Left ventricle myocardium inferior (tissue), 1 donor: Measurements from ENCODE around the gene LHFPL5. TPM values are rescaled to one million over a fixed set of nuclear protein-coding genes. Genes with fewer than 3 reads are reported as not detected.

Experiments used
- DNase-seq: peaks from one replicate; pipeline ENCODE4 v3.0.0-alpha.2; 2020
- H3K27ac ChIP-seq: fragments of 200-600 bp; replicated peaks from 2 replicates; pipeline ENCODE4 v1.8.0; 2021
- H3K27me3 ChIP-seq: fragments of 200-600 bp; 2 replicates; pipeline ENCODE4 v1.8.0; 2021; ENCODE audit warnings: low read depth
- H3K36me3 ChIP-seq: fragments of 200-600 bp; 2 replicates; pipeline ENCODE4 v1.8.0; 2021
- H3K4me1 ChIP-seq: fragments of 200-600 bp; 2 replicates; pipeline ENCODE4 v1.8.0; 2021
- H3K4me3 ChIP-seq: fragments of 200-600 bp; 2 replicates; pipeline ENCODE4 v1.8.0; 2021; ENCODE audit warnings: mild to moderate bottlenecking, moderate library complexity
- H3K9me3 ChIP-seq: fragments of 200-600 bp; replicated peaks from 2 replicates; pipeline ENCODE4 v1.8.0; 2021
- intact Hi-C: fragments of 100-400 bp; cut with micrococcal nuclease; formaldehyde crosslinking; loops from one replicate; pipeline ENCODE4 v1.11.0; 2022
- total RNA-seq: library from RNA; stranded (reverse); fragmentation: NEBNext Ultra II Directional; extraction: Animal tissue kit (Norgen Biotek cat#: 25700); gene quantifications from one replicate; pipeline ENCODE4 v1.2.1, GENCODE V29; 2021
- TF ChIP-seq, protein P1 (sequence below): fragments of 200-600 bp; IDR thresholded peaks from 2 replicates; pipeline ENCODE4 v1.8.0; 2021; ENCODE audit warnings: antibody characterized with exemption, mild to moderate bottlenecking, borderline replicate concordance
- donor health status: DM: no; HTN: yes; CAD: no; lungs with severe emphysema.

The LHFPL5 gene
- total RNA-seq, 1 donor from 2014 or later = not detected

DNA sequence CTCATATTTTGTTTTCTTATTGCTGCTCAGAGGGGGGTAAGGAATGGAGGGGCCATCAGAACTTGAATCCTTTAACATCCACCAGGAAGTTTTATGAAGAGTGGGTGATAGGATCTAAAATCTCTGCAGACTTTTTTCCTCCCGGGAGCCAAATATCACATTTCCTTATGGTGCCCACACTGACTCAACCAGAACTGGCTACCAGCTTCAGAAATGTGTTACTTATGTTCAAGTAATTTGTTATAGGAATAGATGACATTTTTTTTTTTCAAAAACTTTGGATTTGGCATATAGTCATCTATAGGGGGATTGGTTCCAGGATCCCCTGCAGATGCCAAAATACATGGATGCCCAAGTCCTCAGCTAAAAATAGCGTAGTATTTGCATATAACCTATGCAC lies 18.4 kb downstream of the LHFPL5 start:
- H3K27ac ChIP-seq = no peak overlapping the region
- no peaks in the 10 kb centered on the region for H3K9me3 ChIP-seq
- peaks cover 19% of the 10 kb centered on the region for H3K27me3 ChIP-seq
- TF ChIP-seq, protein P1, sequence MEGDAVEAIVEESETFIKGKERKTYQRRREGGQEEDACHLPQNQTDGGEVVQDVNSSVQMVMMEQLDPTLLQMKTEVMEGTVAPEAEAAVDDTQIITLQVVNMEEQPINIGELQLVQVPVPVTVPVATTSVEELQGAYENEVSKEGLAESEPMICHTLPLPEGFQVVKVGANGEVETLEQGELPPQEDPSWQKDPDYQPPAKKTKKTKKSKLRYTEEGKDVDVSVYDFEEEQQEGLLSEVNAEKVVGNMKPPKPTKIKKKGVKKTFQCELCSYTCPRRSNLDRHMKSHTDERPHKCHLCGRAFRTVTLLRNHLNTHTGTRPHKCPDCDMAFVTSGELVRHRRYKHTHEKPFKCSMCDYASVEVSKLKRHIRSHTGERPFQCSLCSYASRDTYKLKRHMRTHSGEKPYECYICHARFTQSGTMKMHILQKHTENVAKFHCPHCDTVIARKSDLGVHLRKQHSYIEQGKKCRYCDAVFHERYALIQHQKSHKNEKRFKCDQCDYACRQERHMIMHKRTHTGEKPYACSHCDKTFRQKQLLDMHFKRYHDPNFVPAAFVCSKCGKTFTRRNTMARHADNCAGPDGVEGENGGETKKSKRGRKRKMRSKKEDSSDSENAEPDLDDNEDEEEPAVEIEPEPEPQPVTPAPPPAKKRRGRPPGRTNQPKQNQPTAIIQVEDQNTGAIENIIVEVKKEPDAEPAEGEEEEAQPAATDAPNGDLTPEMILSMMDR = no peak
- H3K4me1 ChIP-seq = no peaks in the 10 kb centered on the region
- no peak overlapping the region for H3K4me3 ChIP-seq
- no peaks in the 10 kb centered on the region for H3K36me3 ChIP-seq
- no peak for DNase-seq
- intact Hi-C loops = no loop called here

DNA sequence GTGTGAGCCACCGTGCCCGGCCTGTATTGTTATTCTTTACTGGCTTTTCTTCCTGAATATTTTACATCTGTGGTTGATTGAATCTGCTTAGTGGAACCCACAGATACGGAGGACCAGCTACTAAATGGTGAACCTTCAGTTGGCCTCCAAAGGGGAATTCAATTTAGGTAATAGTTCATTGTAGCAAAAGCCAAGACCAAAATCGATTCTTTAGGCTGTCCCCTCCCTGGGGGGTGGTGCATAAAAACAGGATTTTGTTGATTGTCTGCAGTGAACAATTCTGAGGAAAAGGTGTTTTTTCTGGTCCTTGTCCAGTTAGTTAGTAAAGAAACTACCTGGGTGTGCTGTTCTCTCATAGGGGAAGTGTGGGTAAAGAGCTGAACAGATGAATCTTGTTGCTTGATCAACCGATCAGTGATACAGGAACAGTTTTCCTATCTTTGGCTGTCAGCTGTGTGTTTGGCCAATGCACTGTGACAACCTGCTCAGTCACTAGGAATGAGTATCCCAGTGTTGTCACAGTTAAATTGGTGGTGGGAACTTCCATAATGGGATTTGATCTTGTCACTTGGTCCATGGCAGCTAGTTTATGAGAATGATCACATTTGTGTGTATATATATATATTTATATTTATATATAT lies 19.5 kb downstream of the LHFPL5 start:
- DNase-seq = no peak
- Histone ChIP-seq H3K36me3 (no peaks in the 10 kb centered on the region), H3K4me3 (no peak overlapping the region), H3K27ac (no peak overlapping the region), H3K9me3 (no peaks in the 10 kb centered on the region), H3K27me3 (peaks cover 19% of the 10 kb centered on the region), H3K4me1 (no peaks in the 10 kb centered on the region)
- TF ChIP-seq, protein P1 = no peak
- intact Hi-C loops = no loop called here

DNA sequence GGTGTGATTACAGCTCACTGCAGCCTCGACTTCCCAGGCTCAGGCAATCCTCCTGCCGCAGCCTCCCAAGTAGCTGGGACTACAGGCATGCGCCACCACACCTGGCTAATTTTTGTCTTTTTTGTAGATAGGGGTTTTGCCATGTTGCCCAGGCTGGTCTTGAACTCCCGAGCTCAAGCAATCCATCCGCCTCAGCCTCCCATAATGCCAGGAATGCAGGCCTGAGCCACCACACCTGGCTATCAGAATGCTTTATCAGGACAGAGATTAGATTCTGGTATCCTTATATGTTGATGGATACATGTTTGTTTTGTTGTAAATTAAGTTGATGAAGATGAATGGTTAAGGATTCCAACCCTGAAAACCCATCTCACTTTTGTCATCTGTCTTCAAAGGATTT lies 24.2 kb downstream of the LHFPL5 start:
- H3K9me3 ChIP-seq = no peaks in the 10 kb centered on the region
- TF ChIP-seq, protein P1 = no peak

DNA sequence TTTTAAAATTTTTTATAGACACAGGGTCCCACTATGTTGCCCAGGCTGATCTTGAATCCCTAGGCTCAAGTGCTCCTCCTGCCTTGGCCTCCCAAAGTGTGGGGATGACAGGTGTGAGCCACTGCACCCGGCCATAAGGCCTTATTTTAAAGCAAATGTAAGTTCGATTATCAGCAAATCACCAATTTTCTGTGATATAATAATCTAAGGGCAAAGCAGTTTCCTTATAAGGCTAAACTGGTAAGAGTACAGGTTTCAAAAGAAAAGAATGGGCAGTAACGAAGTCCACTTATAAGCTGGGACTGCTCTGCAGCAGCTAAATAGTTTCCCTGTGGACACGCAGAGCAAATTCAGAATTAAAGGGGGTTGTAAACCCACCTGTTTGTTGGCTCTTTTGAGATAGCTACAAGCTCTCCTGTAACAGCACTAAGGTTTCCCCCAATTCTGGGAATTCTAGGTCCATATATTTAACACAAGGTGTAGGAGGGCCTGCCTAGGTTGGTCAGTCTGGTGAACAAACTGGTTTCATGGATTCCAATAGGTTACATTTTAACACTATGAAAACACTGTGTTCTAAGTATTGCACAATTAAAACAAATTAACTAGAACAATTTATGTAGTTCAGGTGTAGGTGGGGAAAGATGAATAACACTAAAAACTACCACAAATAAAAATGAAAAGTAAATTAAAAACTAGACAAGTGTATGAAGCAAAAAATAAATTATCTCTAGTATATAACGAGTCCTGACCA lies 26.3 kb downstream of the LHFPL5 start:
- DNase-seq = no peak
- intact Hi-C loops = no loop called here
- Histone ChIP-seq H3K4me3 (no peak overlapping the region), H3K27me3 (no peaks in the 10 kb centered on the region), H3K9me3 (no peaks in the 10 kb centered on the region), H3K27ac (no peak overlapping the region), H3K4me1 (no peaks in the 10 kb centered on the region), H3K36me3 (peaks cover 20% of the 10 kb centered on the region)
- TF ChIP-seq, protein P1 = no peak

More for the DNA sequence above, 24.2 kb downstream of the LHFPL5 start:
- intact Hi-C loops = no loop called here
- H3K4me1 ChIP-seq = no peaks in the 10 kb centered on the region
- no peak overlapping the region for H3K4me3 ChIP-seq
- H3K36me3 ChIP-seq = peaks cover 3% of the 10 kb centered on the region
- peaks cover 19% of the 10 kb centered on the region for H3K27me3 ChIP-seq
- DNase-seq = no peak
- no peak overlapping the region for H3K27ac ChIP-seq

DNA sequence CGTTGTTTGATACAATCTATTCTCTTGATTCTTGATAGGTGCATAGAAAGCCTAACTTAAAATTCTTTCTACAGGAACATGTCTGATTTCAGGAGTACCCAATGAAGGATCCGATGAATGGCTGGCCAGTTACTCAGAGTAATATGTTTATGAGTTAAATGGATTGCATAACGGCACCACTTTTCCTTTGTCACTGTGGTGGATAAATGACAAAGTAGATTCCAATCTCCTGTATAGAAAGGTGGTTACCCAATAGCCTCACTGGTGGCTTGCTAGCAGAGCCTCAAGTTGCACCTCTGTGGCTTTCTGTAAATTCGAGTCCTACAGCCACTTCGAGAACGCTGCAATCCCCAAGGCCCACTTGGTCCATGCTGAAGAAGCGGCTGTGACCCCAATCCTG lies 28.4 kb downstream of the LHFPL5 start:
- H3K4me3 ChIP-seq = no peak overlapping the region
- H3K36me3 ChIP-seq = peaks cover 35% of the 10 kb centered on the region
- intact Hi-C loops = no loop called here
- H3K4me1 ChIP-seq = no peaks in the 10 kb centered on the region
- DNase-seq = no peak
- H3K27me3 ChIP-seq = no peaks in the 10 kb centered on the region
- TF ChIP-seq, protein P1 = no peak
- no peak overlapping the region for H3K27ac ChIP-seq
- H3K9me3 ChIP-seq = no peaks in the 10 kb centered on the region
